ENCODE measurements around the gene TYW1B. TPM values are rescaled to one million over a fixed set of nuclear protein-coding genes. Genes with fewer than 3 reads are reported as not detected.
A peak's percentile ranks its signal among the peaks of the same experiment; 100 is the strongest.
"Not testable (repeated sequence)": the region's sequence is repeated elsewhere in the genome, so short reads cannot be mapped to it uniquely, and the experiment has no call there.

The TYW1B gene
- total RNA-seq, 1 experiment from 2014 or later, result 3.9 TPM

DNA sequence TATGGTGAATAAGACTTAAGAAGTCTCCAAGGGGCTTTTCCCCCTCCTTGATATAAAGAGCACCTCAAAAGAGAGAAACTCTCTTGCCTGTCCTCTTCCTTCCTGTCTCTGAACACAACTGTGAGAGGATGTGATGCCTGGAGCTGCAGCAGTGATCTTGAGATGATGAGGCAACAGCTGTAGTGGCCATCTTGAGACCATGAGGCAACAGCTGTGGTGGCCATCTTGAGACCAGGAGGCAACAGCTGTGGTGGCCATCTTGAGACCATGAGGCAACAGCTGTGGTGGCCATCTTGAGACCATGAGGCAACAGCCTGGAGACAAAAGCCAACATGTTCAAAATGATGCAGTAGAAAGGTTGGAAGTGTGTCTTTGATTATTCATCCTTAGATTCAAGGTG, 277.5 kb downstream of the TYW1B start:
- H3F3A ChIP-seq (ENCODE audit: low read length, unreplicated experiment); H3K9me3 ChIP-seq (ENCODE audit: low read length); BruUV-seq (replicated peaks); H3K36me3 ChIP-seq (ENCODE audit: low read depth, low read length); DNase-seq; H3K79me2 ChIP-seq (ENCODE audit: low read length); H2AFZ ChIP-seq (ENCODE audit: low read length); H3K9me2 ChIP-seq (replicated peaks; ENCODE audit: low read length); H3K9ac ChIP-seq (ENCODE audit: low read length); H3K4me1 ChIP-seq (ENCODE audit: insufficient read depth, low read length); H3K27ac ChIP-seq (ENCODE audit: low read length); intact Hi-C loops (cut with micrococcal nuclease); ATAC-seq; H4K20me1 ChIP-seq (ENCODE audit: low read length); H3K27me3 ChIP-seq (ENCODE audit: low read length); H3K4me2 ChIP-seq (ENCODE audit: low read length); POLR2A ChIA-PET (ENCODE audit: unreplicated experiment); H3K4me3 ChIP-seq (ENCODE audit: low read length); CTCF ChIA-PET: not testable (repeated sequence)

DNA sequence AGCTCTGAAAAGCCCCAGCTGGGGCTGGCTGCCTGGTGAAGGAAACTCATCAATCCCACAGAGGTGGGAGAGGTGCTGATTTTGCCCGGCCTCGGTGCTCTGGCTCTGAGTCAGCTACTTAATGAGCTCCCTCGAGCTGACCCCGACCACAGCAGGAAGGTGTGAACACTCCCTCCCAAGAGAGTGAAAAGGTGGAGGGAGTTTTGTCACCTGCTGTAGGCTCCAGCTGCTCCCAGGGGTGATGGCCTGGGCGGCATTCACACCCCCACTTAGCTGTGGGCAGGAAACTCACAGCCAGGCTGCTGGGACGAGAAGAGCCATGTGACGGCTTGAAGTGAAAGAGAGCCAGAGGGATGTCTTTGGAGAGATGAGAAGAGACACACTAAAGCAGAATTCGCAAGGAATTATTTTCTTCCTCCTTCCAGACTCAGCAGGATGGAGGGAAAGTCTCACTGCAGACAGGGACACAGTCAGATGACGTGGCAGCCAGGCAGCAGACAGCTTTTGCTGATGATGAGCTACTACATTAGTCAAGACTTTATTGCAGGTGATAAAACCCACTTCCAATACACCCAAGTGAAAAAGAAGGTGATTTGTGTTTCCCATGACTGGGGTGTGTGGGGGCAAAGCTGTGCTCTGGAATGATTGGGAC, 281.3 kb downstream of the TYW1B start:
- POLR2A ChIA-PET (ENCODE audit: unreplicated experiment); H3F3A ChIP-seq (ENCODE audit: low read length, unreplicated experiment); H4K20me1 ChIP-seq (ENCODE audit: low read length); DNase-seq; H3K4me2 ChIP-seq (ENCODE audit: low read length); intact Hi-C loops (cut with micrococcal nuclease); BruUV-seq (replicated peaks); H3K9ac ChIP-seq (ENCODE audit: low read length); H3K4me3 ChIP-seq (ENCODE audit: low read length); H3K27me3 ChIP-seq (ENCODE audit: low read length); H2AFZ ChIP-seq (ENCODE audit: low read length); H3K27ac ChIP-seq (ENCODE audit: low read length); H3K79me2 ChIP-seq (ENCODE audit: low read length); H3K9me3 ChIP-seq (ENCODE audit: low read length); H3K9me2 ChIP-seq (replicated peaks; ENCODE audit: low read length); H3K36me3 ChIP-seq (ENCODE audit: low read depth, low read length); H3K4me1 ChIP-seq (ENCODE audit: insufficient read depth, low read length); CTCF ChIA-PET: not testable (repeated sequence)
- peak; percentile 51 for ATAC-seq

DNA sequence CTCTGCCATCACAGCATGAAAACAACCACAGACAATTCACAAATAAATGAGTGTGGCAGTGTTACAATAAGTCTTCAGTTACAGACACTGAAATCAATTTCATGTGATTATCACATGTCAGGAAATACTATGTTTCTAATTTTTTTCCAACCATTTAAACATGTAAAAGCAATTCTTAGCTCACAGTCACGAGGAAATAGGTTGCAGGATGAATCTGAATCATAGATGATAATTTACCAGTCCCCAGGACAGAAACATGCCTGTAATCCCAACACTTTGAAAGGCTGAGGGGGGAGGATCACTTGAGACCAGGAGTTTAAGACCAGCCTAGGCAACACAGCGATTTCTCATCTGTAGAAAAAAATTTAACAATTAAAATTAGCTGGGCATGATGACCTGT, 283.5 kb downstream of the TYW1B start:
- H3F3A ChIP-seq (ENCODE audit: low read length, unreplicated experiment); BruUV-seq (replicated peaks); CTCF ChIA-PET; H3K36me3 ChIP-seq (ENCODE audit: low read depth, low read length); H3K9ac ChIP-seq (ENCODE audit: low read length); H3K4me2 ChIP-seq (ENCODE audit: low read length); intact Hi-C loops (cut with micrococcal nuclease); H3K79me2 ChIP-seq (ENCODE audit: low read length); H3K4me3 ChIP-seq (ENCODE audit: low read length); H4K20me1 ChIP-seq (ENCODE audit: low read length); H3K27ac ChIP-seq (ENCODE audit: low read length); H2AFZ ChIP-seq (ENCODE audit: low read length); POLR2A ChIA-PET (ENCODE audit: unreplicated experiment); H3K27me3 ChIP-seq (ENCODE audit: low read length); H3K4me1 ChIP-seq (ENCODE audit: insufficient read depth, low read length); H3K9me3 ChIP-seq (ENCODE audit: low read length); H3K9me2 ChIP-seq (replicated peaks; ENCODE audit: low read length); DNase-seq; ATAC-seq: not testable (repeated sequence)

DNA sequence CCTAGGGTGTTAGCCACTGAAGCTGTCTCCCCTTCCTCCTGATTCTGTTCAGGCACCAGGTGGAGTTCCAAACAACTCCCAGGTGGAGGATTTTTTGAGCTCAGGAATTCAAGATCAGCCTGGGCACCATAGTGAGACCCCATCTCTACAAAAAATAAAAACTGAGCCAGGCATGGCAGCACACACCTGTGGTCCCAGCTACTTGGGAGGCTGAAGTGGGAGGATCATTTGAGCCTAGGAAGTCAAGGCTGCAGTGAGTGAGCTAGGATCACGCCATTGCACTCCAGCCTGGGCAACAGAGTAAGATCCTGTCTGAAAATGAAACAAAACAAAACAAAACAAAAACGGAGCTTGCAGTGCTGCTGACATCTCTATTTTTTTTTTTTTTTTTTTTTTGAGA, 287.1 kb downstream of the TYW1B start:
- Histone ChIP-seq H3K4me3 (ENCODE audit: low read length) (no peak overlapping the region), H2AFZ (ENCODE audit: low read length) (no peak overlapping the region), H4K20me1 (ENCODE audit: low read length) (no peaks in the 10 kb centered on the region), H3K36me3 (ENCODE audit: low read depth, low read length) (no peaks in the 10 kb centered on the region), H3K27me3 (ENCODE audit: low read length) (no peaks in the 10 kb centered on the region), H3K9ac (ENCODE audit: low read length) (no peak overlapping the region), H3K79me2 (ENCODE audit: low read length) (no peaks in the 10 kb centered on the region), H3K9me3 (ENCODE audit: low read length) (no peaks in the 10 kb centered on the region), H3K27ac (ENCODE audit: low read length) (no peak overlapping the region), H3K4me1 (ENCODE audit: insufficient read depth, low read length) (peaks cover 3% of the 10 kb centered on the region; the same call in 1 of the 2 replicates), H3K4me2 (ENCODE audit: low read length) (no peak overlapping the region), H3F3A (ENCODE audit: low read length, unreplicated experiment) (no peaks in the 10 kb centered on the region), H3K9me2 (replicated peaks; ENCODE audit: low read length) (no peaks in the 10 kb centered on the region)
- DNase-seq, result no peak
- ChIA-PET POLR2A (ENCODE audit: unreplicated experiment) (no interaction called here), CTCF (no interaction called here)
- ATAC-seq, result no peak
- intact Hi-C loops (cut with micrococcal nuclease), result no loop called here
- BruUV-seq (replicated peaks), result no TSS peak
- TF ChIP-seq, protein P1, sequence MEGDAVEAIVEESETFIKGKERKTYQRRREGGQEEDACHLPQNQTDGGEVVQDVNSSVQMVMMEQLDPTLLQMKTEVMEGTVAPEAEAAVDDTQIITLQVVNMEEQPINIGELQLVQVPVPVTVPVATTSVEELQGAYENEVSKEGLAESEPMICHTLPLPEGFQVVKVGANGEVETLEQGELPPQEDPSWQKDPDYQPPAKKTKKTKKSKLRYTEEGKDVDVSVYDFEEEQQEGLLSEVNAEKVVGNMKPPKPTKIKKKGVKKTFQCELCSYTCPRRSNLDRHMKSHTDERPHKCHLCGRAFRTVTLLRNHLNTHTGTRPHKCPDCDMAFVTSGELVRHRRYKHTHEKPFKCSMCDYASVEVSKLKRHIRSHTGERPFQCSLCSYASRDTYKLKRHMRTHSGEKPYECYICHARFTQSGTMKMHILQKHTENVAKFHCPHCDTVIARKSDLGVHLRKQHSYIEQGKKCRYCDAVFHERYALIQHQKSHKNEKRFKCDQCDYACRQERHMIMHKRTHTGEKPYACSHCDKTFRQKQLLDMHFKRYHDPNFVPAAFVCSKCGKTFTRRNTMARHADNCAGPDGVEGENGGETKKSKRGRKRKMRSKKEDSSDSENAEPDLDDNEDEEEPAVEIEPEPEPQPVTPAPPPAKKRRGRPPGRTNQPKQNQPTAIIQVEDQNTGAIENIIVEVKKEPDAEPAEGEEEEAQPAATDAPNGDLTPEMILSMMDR (conservative IDR thresholded peaks at IDR 0.05; ENCODE audit: low read depth, low read length), result no peak
- TF ChIP-seq EZH2 (IDR thresholded peaks at IDR 0.05; ENCODE audit: low read length, unreplicated experiment) (no peak), EZH2phosphoT487 (IDR thresholded peaks at IDR 0.05; ENCODE audit: borderline replicate concordance, low read length) (no peak)

Data from PC-3 (cell line).